LoVo (cell line): Measurements from ENCODE around the gene GTPBP2.
A peak's percentile ranks its signal among the peaks of the same experiment; 100 is the strongest.
"Not testable (repeated sequence)": the region's sequence is repeated elsewhere in the genome, so short reads cannot be mapped to it uniquely, and the experiment has no call there.

Experiments
- DNase-seq: peaks from one replicate; pipeline ENCODE4 v3.0.0-alpha.2; 2016; ENCODE audit warnings: low spot score

The GTPBP2 gene

GRCh38 chr6:43657221-43657802 is 28.2 kb upstream of the GTPBP2 start:
- no peak for DNase-seq

- DNase-seq, result not testable (repeated sequence)
Observed at GRCh38 chr6:43652822-43653221, 23.8 kb upstream of the GTPBP2 start.

GRCh38 chr6:43648248-43648647 is 19.2 kb upstream of the GTPBP2 start:
- DNase-seq, result no peak

- no peak for DNase-seq
Observed at GRCh38 chr6:43647613-43648012, 18.5 kb upstream of the GTPBP2 start.

- no peak for DNase-seq
Observed at GRCh38 chr6:43645613-43645964, 16.5 kb upstream of the GTPBP2 start.

- DNase-seq, result no peak
Observed at GRCh38 chr6:43644940-43645612, 16.0 kb upstream of the GTPBP2 start, which contains the start of gene RSPH9. Gene RSPH9, plus strand, starts transcription at chr6:43645036. Its CDS starts 63 bp downstream, at chr6:43645099.

- no peak for DNase-seq
Observed at GRCh38 chr6:43639984-43640800, 11.1 kb upstream of the GTPBP2 start.

GRCh38 chr6:43636308-43636659 is 7.2 kb upstream of the GTPBP2 start:
- no peak for DNase-seq

- DNase-seq, result peak; percentile 80
Observed at GRCh38 chr6:43635387-43636307, 6.6 kb upstream of the GTPBP2 start, which contains the start of gene MAD2L1BP. Gene MAD2L1BP, plus strand, starts transcription at chr6:43635840. Its CDS starts 36 bp downstream, at chr6:43635876.

- no peak for DNase-seq
Observed at GRCh38 chr6:43634702-43635303, 5.7 kb upstream of the GTPBP2 start.

- not testable (repeated sequence) for DNase-seq
Observed at GRCh38 chr6:43633002-43633401, 3.9 kb upstream of the GTPBP2 start.

GRCh38 chr6:43630980-43631619 is 2.0 kb upstream of the GTPBP2 start:
- DNase-seq, result no peak

- DNase-seq, result peak; percentile 95
Observed at GRCh38 chr6:43629505-43630300, 639 bp upstream of the GTPBP2 start.

- peak; percentile 58 for DNase-seq
Observed at GRCh38 chr6:43628393-43629103, 516 bp downstream of the GTPBP2 start.

GRCh38 chr6:43627008-43627825 is 1.8 kb downstream of the GTPBP2 start:
- DNase-seq, result peak; percentile 93

GRCh38 chr6:43625393-43625992 is 3.6 kb downstream of the GTPBP2 start:
- no peak for DNase-seq

GRCh38 chr6:43624786-43625288 is 4.2 kb downstream of the GTPBP2 start:
- DNase-seq, result no peak
